Bladder microvascular endothelial cell (primary cell): ENCODE data around the gene FCRL3. TPM values are rescaled to one million over a fixed set of nuclear protein-coding genes. Genes with fewer than 3 reads are reported as not detected.

Experiments
- total RNA-seq: library from RNA; depleted of rRNA; stranded (reverse); fragments of >200 nt; gene quantifications from 2 replicates; pipeline ENCODE4 v1.2.3, GENCODE V29; 2014

The FCRL3 gene, protein sequence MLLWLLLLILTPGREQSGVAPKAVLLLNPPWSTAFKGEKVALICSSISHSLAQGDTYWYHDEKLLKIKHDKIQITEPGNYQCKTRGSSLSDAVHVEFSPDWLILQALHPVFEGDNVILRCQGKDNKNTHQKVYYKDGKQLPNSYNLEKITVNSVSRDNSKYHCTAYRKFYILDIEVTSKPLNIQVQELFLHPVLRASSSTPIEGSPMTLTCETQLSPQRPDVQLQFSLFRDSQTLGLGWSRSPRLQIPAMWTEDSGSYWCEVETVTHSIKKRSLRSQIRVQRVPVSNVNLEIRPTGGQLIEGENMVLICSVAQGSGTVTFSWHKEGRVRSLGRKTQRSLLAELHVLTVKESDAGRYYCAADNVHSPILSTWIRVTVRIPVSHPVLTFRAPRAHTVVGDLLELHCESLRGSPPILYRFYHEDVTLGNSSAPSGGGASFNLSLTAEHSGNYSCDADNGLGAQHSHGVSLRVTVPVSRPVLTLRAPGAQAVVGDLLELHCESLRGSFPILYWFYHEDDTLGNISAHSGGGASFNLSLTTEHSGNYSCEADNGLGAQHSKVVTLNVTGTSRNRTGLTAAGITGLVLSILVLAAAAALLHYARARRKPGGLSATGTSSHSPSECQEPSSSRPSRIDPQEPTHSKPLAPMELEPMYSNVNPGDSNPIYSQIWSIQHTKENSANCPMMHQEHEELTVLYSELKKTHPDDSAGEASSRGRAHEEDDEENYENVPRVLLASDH
- total RNA-seq, result not detected in 2 replicates

DNA sequence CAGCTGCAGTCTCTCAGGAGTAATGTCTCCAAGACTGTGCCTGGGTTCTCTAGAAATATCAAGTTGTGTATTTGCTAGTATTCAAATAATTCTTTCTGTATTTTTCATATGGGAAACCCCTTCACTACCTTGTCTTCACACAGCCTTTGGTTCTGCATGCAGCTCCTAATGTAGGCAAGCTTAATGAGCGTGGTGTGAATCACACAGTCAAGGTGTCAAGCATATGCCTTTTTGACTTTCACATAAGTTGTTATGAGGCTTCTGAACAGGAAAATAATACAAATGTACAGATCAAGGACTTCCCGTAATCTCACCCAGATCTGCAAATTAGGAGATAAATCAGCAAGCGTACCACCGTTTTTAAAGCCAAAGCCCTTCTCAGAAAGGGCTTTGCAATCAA lies at the start of gene FCRL3:
Gene FCRL3 (minus strand): TSS at position 38 of the 400 bp plus-strand sequence. CDS start 280 bp downstream, outside the sequence.

Other genes starting within 250 kb of the FCRL3 start
- gene FCRL5, start 148.3 kb downstream of the FCRL3 start, total RNA-seq, result not detected in 2 replicates
- not detected in 2 replicates for gene FCRL4, start 102.7 kb downstream of the FCRL3 start, total RNA-seq
- not detected in 2 replicates for gene FCRL2, start 76.4 kb upstream of the FCRL3 start, total RNA-seq
- gene FCRL1, start 119.4 kb upstream of the FCRL3 start, total RNA-seq, result not detected in 2 replicates
- 0.06 TPM in 1 of 2 replicates, not detected in the other for gene CD5L, start 141.0 kb upstream of the FCRL3 start, total RNA-seq